Measurements from ENCODE around the gene PGM1.
A peak's percentile ranks its signal among the peaks of the same experiment; 100 is the strongest.
"Not testable (repeated sequence)": the region's sequence is repeated elsewhere in the genome, so short reads cannot be mapped to it uniquely, and the experiment has no call there.

Gene PGM1

DNA sequence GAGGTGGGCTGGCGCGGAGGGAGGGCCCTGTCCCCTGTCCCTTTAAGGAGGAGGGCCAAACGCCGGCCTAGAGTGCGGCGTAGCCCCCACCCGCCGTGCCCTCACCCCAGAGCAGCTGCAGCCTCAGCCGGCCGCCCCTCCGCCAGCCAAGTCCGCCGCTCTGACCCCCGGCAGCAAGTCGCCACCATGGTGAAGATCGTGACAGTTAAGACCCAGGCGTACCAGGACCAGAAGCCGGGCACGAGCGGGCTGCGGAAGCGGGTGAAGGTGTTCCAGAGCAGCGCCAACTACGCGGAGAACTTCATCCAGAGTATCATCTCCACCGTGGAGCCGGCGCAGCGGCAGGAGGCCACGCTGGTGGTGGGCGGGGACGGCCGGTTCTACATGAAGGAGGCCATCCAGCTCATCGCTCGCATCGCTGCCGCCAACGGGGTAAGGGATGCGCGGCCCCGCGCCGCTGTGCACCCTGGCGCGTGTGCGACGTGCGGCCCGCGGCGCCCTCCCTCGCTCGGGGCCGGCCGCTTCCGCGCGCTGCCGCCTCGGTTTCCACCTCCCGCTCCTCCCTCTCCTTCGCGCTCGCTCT, at the start of gene PGM1:
Gene PGM1, plus strand, starts transcription at position 109 of the 583 bp plus-strand sequence. Its CDS starts 78 bp downstream, at position 187.
- peaks cover 2% of the 10 kb centered on the region for H3K36me3 ChIP-seq (ENCODE audit: control insufficient read depth, insufficient read depth, low read length)
- no peaks in the 10 kb centered on the region for H3K4me1 ChIP-seq (ENCODE audit: control insufficient read depth, insufficient read depth, low read length)
- H3K9me3 ChIP-seq (ENCODE audit: control insufficient read depth, insufficient read depth, low read length) = no peaks in the 10 kb centered on the region
- H3K27me3 ChIP-seq (ENCODE audit: control insufficient read depth, insufficient read depth, low read length) = no peaks in the 10 kb centered on the region
- H3K4me3 ChIP-seq (ENCODE audit: low read depth, low read length) = peak within 1 kb of the TSS; percentile 93
- H3K9ac ChIP-seq (ENCODE audit: low read depth, low read length) = peak within 1 kb of the TSS; percentile 67

DNA sequence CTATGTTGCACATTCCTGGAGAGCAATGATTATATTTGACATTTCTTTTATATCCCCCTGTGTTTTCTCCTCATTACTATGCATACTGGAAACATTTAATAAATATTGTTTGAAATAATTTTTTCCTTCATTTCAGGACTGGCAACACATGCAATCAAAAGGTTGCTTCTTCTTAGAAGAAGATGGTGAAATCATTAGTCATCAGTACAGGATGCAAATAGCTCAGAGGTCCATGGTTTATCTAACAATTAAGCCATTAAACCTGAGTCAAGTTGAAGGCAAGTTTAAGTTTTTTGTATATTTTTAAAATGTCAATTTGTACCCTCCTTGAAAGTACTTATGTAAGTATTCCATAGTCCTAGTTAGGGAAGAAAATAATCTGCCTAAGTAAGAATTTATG, 47.4 kb upstream of the PGM1 start:
- no peak overlapping the region for H3K9ac ChIP-seq (ENCODE audit: low read depth, low read length)
- no peaks in the 10 kb centered on the region for H3K4me1 ChIP-seq (ENCODE audit: control insufficient read depth, insufficient read depth, low read length)
- no peaks in the 10 kb centered on the region for H3K9me3 ChIP-seq (ENCODE audit: control insufficient read depth, insufficient read depth, low read length)
- H3K36me3 ChIP-seq (ENCODE audit: control insufficient read depth, insufficient read depth, low read length) = no peaks in the 10 kb centered on the region
- H3K27me3 ChIP-seq (ENCODE audit: control insufficient read depth, insufficient read depth, low read length) = no peaks in the 10 kb centered on the region
- no peak overlapping the region for H3K4me3 ChIP-seq (ENCODE audit: low read depth, low read length)

DNA sequence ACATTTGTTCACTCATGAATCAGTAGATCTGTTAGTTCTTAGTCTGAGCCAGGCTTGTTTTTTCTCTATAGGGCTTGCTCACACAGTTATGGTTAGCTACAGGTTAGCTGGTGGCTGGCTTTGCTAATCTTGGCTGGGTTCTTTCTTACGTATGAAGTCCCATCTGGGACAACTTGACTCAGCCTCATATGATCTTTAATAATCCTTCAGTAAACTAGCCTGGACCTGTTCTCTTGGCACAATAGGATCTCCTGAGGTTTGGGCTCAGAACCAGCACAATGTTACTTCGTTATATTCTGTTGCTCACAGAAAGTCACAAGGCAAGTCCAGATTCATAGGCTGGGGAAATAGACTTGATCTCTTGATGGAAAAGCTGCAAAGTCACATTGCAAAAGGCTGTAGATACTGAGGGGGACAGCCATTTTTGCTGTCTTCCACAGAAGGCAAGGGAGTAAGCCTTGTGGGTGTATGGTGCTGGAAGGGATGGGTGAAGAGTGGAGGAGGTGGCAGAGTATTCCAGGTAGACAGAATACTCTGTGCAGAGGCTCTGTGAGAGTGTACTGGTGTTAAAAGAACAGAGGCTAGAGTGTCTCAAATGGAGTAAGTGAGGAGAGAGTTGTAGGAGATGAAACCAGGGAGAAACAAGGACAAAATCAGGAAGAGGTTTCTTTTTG, 45.5 kb upstream of the PGM1 start:
- no peaks in the 10 kb centered on the region for H3K36me3 ChIP-seq (ENCODE audit: control insufficient read depth, insufficient read depth, low read length)
- no peaks in the 10 kb centered on the region for H3K4me1 ChIP-seq (ENCODE audit: control insufficient read depth, insufficient read depth, low read length)
- no peaks in the 10 kb centered on the region for H3K27me3 ChIP-seq (ENCODE audit: control insufficient read depth, insufficient read depth, low read length)
- H3K9ac ChIP-seq (ENCODE audit: low read depth, low read length) = no peak overlapping the region
- no peaks in the 10 kb centered on the region for H3K9me3 ChIP-seq (ENCODE audit: control insufficient read depth, insufficient read depth, low read length)
- no peak overlapping the region for H3K4me3 ChIP-seq (ENCODE audit: low read depth, low read length)

DNA sequence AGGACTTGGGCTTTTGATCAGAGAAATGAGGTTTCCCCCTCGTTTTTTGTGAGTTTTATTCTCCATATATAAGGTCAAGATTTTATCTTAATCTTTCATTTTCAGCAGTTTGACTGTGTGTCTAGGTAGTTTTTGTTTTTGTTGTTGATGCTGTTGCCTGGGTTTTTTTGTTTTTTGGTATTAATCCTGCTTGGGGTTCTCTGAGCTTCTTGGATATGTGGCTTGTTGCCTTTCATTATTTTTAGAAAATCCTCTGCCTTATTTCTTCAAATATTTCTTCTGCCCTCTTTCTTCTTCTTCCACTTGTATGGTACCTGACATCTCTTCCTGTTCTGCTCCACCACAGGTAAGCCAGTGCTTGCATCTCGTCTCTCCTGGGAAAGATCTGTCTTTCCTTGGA, 44.9 kb upstream of the PGM1 start:
- H3K4me1 ChIP-seq (ENCODE audit: control insufficient read depth, insufficient read depth, low read length) = no peaks in the 10 kb centered on the region
- no peaks in the 10 kb centered on the region for H3K36me3 ChIP-seq (ENCODE audit: control insufficient read depth, insufficient read depth, low read length)
- no peak overlapping the region for H3K4me3 ChIP-seq (ENCODE audit: low read depth, low read length)
- H3K9me3 ChIP-seq (ENCODE audit: control insufficient read depth, insufficient read depth, low read length) = no peaks in the 10 kb centered on the region
- no peak overlapping the region for H3K9ac ChIP-seq (ENCODE audit: low read depth, low read length)
- no peaks in the 10 kb centered on the region for H3K27me3 ChIP-seq (ENCODE audit: control insufficient read depth, insufficient read depth, low read length)

DNA sequence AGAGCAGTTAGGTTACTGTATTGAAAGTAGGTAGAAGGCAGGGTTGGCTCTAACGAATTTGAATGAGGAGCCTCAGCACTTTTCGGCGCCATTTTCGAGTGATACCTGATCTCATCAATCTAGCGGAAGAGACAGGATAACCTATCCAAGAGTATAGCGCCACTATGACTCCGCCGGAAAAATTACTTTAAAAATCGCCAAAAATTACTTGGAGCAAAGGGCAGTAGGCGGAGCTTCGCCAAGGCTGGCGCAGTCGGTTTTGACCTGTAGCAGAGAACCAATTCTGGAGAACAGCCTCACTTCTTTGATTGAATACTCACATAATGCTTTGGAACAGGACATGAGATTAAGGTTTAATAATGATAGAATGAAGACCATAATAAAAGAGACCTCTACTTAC, 44.3 kb upstream of the PGM1 start:
- H3K9ac ChIP-seq (ENCODE audit: low read depth, low read length) = no peak overlapping the region
- no peaks in the 10 kb centered on the region for H3K27me3 ChIP-seq (ENCODE audit: control insufficient read depth, insufficient read depth, low read length)
- H3K4me1 ChIP-seq (ENCODE audit: control insufficient read depth, insufficient read depth, low read length) = no peaks in the 10 kb centered on the region
- H3K4me3 ChIP-seq (ENCODE audit: low read depth, low read length) = no peak overlapping the region
- no peaks in the 10 kb centered on the region for H3K9me3 ChIP-seq (ENCODE audit: control insufficient read depth, insufficient read depth, low read length)
- H3K36me3 ChIP-seq (ENCODE audit: control insufficient read depth, insufficient read depth, low read length) = no peaks in the 10 kb centered on the region

DNA sequence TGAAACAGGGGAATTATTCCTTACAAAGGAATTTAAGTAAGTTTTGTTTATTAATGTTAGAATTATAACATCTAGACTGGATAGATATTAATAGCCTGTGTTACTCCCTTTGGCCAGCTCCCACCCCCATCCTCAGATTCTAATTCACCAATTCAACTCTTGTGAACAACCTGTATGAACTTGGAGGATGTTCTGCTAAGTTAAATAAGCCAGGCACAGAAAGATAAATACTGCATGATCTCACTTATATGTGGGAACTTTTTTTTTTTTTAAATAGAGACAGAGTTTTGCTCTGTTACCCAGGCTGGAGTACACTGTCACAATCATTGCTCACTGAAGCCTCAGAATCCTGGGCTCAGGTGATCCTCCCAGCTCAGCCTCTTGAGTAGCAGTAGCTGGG, 37.7 kb upstream of the PGM1 start:
- H3K9ac ChIP-seq (ENCODE audit: low read depth, low read length) = no peak overlapping the region
- no peaks in the 10 kb centered on the region for H3K36me3 ChIP-seq (ENCODE audit: control insufficient read depth, insufficient read depth, low read length)
- peaks cover 4% of the 10 kb centered on the region for H3K4me1 ChIP-seq (ENCODE audit: control insufficient read depth, insufficient read depth, low read length)
- H3K27me3 ChIP-seq (ENCODE audit: control insufficient read depth, insufficient read depth, low read length) = no peaks in the 10 kb centered on the region
- no peak overlapping the region for H3K4me3 ChIP-seq (ENCODE audit: low read depth, low read length)
- H3K9me3 ChIP-seq (ENCODE audit: control insufficient read depth, insufficient read depth, low read length) = no peaks in the 10 kb centered on the region

DNA sequence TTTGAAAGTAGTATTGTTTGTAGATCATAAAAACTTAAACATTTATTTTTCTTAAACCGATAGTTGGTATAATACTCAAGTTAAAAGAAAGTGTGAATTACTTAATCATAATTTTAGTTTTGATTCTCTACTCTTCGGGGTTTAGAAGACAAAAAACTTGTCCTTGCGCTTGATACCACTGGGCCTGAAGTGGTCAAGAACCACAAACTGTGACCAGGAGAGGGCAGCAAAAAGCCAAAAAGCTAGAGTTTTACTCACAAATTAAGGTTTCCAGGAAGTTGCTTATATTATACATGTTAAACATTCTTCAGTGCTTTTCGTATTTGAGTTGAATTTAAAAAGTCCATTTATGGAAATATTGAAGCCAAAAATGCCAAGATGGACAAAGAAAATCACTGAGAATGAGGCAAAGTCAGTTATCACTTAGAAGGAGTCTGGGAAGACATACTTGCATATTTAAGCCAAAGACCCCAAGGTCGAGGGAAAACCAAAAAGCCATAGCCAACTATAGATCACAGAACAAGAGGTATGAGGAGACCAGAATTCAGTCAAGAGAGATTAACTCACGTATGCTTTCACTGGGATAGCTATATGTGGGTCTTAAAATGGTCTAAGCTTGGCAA, 35.7 kb upstream of the PGM1 start:
- Histone ChIP-seq H3K9me3 (ENCODE audit: control insufficient read depth, insufficient read depth, low read length) (no peaks in the 10 kb centered on the region), H3K4me3 (ENCODE audit: low read depth, low read length) (no peak overlapping the region), H3K4me1 (ENCODE audit: control insufficient read depth, insufficient read depth, low read length) (peaks cover 4% of the 10 kb centered on the region), H3K27me3 (ENCODE audit: control insufficient read depth, insufficient read depth, low read length) (no peaks in the 10 kb centered on the region), H3K9ac (ENCODE audit: low read depth, low read length) (no peak overlapping the region), H3K36me3 (ENCODE audit: control insufficient read depth, insufficient read depth, low read length) (no peaks in the 10 kb centered on the region)

DNA sequence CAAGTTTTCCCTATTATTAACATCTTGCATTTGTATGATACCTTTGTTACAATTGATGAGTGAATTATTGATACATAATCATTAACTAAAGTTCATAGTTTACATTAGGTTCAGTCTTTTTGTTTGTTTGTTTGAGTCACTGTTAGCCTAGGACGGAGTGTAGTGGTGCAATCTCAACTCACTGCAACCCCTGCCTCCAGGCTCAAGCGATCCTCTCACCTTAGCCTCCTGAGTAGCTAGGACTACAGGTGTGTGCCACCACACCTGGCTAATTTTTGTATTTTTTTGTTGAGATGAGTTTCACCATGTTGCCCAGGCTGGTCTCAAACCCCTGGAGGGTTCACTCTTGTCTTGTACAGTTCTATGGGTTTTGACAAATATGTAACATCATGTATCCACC, 33.9 kb upstream of the PGM1 start:
- no peaks in the 10 kb centered on the region for H3K36me3 ChIP-seq (ENCODE audit: control insufficient read depth, insufficient read depth, low read length)
- no peaks in the 10 kb centered on the region for H3K27me3 ChIP-seq (ENCODE audit: control insufficient read depth, insufficient read depth, low read length)
- H3K9me3 ChIP-seq (ENCODE audit: control insufficient read depth, insufficient read depth, low read length) = no peaks in the 10 kb centered on the region
- H3K4me3 ChIP-seq (ENCODE audit: low read depth, low read length) = no peak overlapping the region
- H3K9ac ChIP-seq (ENCODE audit: low read depth, low read length) = no peak overlapping the region
- peaks cover 4% of the 10 kb centered on the region for H3K4me1 ChIP-seq (ENCODE audit: control insufficient read depth, insufficient read depth, low read length)

DNA sequence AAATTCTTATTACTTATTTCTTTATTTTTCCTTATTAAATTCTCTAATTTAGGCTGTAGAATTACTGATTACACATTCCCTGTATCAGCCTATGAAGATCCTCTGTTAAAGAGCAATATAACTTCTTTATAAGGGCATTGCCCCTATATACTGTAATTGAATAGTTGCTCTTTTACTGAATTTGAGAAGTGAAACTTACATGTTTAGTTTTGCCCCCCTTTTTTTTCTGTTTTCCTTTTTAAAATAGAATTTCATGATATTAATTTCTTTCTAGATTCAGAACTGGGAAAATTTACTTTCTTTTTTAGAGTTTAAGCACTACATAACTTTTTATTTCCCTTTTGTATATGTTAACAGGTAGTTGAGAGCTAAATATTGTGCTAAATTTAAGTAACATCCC, 29.5 kb upstream of the PGM1 start:
- no peak overlapping the region for H3K9ac ChIP-seq (ENCODE audit: low read depth, low read length)
- H3K4me1 ChIP-seq (ENCODE audit: control insufficient read depth, insufficient read depth, low read length) = no peaks in the 10 kb centered on the region
- no peak overlapping the region for H3K4me3 ChIP-seq (ENCODE audit: low read depth, low read length)
- H3K27me3 ChIP-seq (ENCODE audit: control insufficient read depth, insufficient read depth, low read length) = no peaks in the 10 kb centered on the region
- H3K36me3 ChIP-seq (ENCODE audit: control insufficient read depth, insufficient read depth, low read length) = no peaks in the 10 kb centered on the region
- H3K9me3 ChIP-seq (ENCODE audit: control insufficient read depth, insufficient read depth, low read length) = no peaks in the 10 kb centered on the region

DNA sequence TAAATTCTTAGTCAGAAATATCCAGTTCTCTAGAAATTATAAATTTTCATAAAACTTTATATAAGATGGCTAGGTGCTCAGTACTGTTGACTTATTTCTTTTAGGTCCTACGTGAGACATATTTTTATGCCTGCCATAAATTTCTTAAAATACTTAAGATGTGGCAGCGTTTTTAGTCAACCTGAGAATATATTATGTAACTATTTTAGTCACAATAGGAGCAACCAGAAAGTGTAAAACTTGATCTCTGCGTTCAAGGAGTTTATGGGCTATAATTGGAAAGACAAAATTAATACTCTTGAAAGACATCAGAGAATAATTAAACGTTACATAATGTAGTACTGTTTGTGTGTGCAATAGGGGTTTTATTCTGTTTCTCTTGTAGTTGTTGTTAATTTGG, 24.1 kb upstream of the PGM1 start:
- Histone ChIP-seq H3K36me3 (ENCODE audit: control insufficient read depth, insufficient read depth, low read length) (no peaks in the 10 kb centered on the region), H3K9ac (ENCODE audit: low read depth, low read length) (no peak overlapping the region), H3K27me3 (ENCODE audit: control insufficient read depth, insufficient read depth, low read length) (no peaks in the 10 kb centered on the region), H3K4me3 (ENCODE audit: low read depth, low read length) (no peak overlapping the region), H3K9me3 (ENCODE audit: control insufficient read depth, insufficient read depth, low read length) (no peaks in the 10 kb centered on the region), H3K4me1 (ENCODE audit: control insufficient read depth, insufficient read depth, low read length) (peaks cover 17% of the 10 kb centered on the region)

DNA sequence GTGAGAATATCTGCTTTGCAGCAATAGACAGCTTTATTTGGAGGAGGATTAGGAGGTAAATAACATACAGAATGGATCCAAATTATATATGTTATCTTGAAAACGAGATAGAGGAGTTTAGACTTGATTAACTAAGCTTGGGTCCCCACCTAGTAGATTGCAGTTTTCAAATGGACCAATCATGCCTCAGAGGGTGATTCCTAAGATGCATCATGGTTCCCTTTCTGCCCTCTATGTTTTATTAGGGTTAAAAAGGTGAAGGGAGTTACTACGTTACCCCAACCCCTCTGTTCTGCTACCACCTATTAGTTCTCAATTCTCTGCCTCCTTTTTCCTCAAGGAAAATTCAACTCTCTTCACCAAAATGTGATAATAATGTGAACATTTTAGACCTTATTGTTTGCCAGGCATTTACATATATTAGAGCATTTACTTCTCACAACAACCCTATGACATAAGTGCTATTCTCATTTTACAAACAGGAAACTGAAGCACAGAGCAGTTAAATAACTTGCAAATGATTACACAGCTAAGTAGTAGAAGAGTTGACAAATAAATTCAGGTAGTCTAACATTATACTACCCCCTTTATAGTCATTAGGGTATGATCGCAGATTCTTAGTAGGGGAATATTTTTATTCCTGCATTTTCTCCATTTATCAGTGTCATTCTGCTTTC, 23.4 kb upstream of the PGM1 start:
- Histone ChIP-seq H3K4me1 (ENCODE audit: control insufficient read depth, insufficient read depth, low read length) (peaks cover 19% of the 10 kb centered on the region), H3K9me3 (ENCODE audit: control insufficient read depth, insufficient read depth, low read length) (no peaks in the 10 kb centered on the region), H3K9ac (ENCODE audit: low read depth, low read length) (no peak overlapping the region), H3K4me3 (ENCODE audit: low read depth, low read length) (no peak overlapping the region), H3K36me3 (ENCODE audit: control insufficient read depth, insufficient read depth, low read length) (no peaks in the 10 kb centered on the region), H3K27me3 (ENCODE audit: control insufficient read depth, insufficient read depth, low read length) (no peaks in the 10 kb centered on the region)

DNA sequence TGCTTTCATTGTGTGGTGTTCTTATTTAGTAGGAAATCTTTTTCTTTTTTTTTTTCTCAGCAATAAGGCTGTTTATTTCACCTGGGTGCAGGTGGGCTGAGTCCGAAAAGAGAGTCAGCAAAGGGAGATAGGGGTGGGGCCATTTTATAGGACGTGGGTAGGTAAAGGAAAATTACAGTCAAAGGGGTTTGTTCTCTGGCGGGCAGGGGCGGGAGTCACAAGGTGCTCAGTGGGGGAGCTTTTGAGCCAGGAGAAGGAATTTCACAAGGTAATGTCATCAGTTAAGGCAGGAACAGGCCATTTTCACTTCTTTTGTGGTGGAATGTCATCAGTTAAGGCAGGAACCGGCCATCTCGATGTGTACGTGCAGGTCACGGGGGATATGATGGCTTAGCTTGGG, 20.5 kb upstream of the PGM1 start:
- peaks cover 22% of the 10 kb centered on the region for H3K4me1 ChIP-seq (ENCODE audit: control insufficient read depth, insufficient read depth, low read length)
- H3K9me3 ChIP-seq (ENCODE audit: control insufficient read depth, insufficient read depth, low read length); H3K9ac ChIP-seq (ENCODE audit: low read depth, low read length); H3K27me3 ChIP-seq (ENCODE audit: control insufficient read depth, insufficient read depth, low read length); H3K36me3 ChIP-seq (ENCODE audit: control insufficient read depth, insufficient read depth, low read length); H3K4me3 ChIP-seq (ENCODE audit: low read depth, low read length): not testable (repeated sequence)

All from iPS-15b (cell line).